ENCODE data around the gene WDR88.

GRCh38 chr19:33124207-33125098 lies 7.5 kb upstream of the WDR88 start:
- no peak for TF ChIP-seq POLR2A (IDR thresholded peaks at IDR 0.05)
- TF ChIP-seq CTCF (IDR thresholded peaks at IDR 0.05), result no peak
